Measurements from ENCODE around the gene P2RY2. TPM values are rescaled to one million over a fixed set of nuclear protein-coding genes. Genes with fewer than 3 reads are reported as not detected.
"Not testable (repeated sequence)": the region's sequence is repeated elsewhere in the genome, so short reads cannot be mapped to it uniquely, and the experiment has no call there.

Gene P2RY2
- total RNA-seq, 1 donor from 2014 or later: 0.96 TPM

GRCh38 chr11:73273222-73273895 is 55.3 kb downstream of the P2RY2 start:
- no peak overlapping the region for H3K4me3 Mint-ChIP-seq (ENCODE audit: low read depth)
- no peak for DNase-seq (ENCODE audit: low spot score, unreplicated experiment)

GRCh38 chr11:73274191-73274590 is 56.1 kb downstream of the P2RY2 start:
- not testable (repeated sequence) for H3K4me3 Mint-ChIP-seq (ENCODE audit: low read depth); H3K27ac Mint-ChIP-seq
- H3K4me1 Mint-ChIP-seq (ENCODE audit: low read depth): peaks cover 17% of the 10 kb centered on the region

More at GRCh38 chr11:73273222-73273895, 55.3 kb downstream of the P2RY2 start:
- Mint-ChIP-seq H3K27ac (no peak overlapping the region), H3K9me3 (ENCODE audit: low read depth) (no peaks in the 10 kb centered on the region), H3K4me1 (ENCODE audit: low read depth) (peaks cover 17% of the 10 kb centered on the region), H3K27me3 (peaks cover 25% of the 10 kb centered on the region), H3K36me3 (ENCODE audit: insufficient read depth) (no peaks in the 10 kb centered on the region)
- no peak for TF ChIP-seq CTCF (IDR thresholded peaks at IDR 0.05; ENCODE audit: unreplicated experiment)

GRCh38 chr11:73274722-73275380 is 56.8 kb downstream of the P2RY2 start:
- no peak for DNase-seq (ENCODE audit: low spot score, unreplicated experiment)
- TF ChIP-seq CTCF (IDR thresholded peaks at IDR 0.05; ENCODE audit: unreplicated experiment): no peak
- H3K4me1 Mint-ChIP-seq (ENCODE audit: low read depth): peaks cover 13% of the 10 kb centered on the region
- H3K4me3 Mint-ChIP-seq (ENCODE audit: low read depth): no peak overlapping the region
- no peaks in the 10 kb centered on the region for H3K9me3 Mint-ChIP-seq (ENCODE audit: low read depth)
- H3K27ac Mint-ChIP-seq: no peak overlapping the region
- H3K36me3 Mint-ChIP-seq (ENCODE audit: insufficient read depth): no peaks in the 10 kb centered on the region
- peaks cover 23% of the 10 kb centered on the region for H3K27me3 Mint-ChIP-seq

More at GRCh38 chr11:73274191-73274590, 56.1 kb downstream of the P2RY2 start:
- not testable (repeated sequence) for H3K9me3 Mint-ChIP-seq (ENCODE audit: low read depth); DNase-seq (ENCODE audit: low spot score, unreplicated experiment); H3K36me3 Mint-ChIP-seq (ENCODE audit: insufficient read depth)
- H3K27me3 Mint-ChIP-seq: peaks cover 23% of the 10 kb centered on the region

GRCh38 chr11:73275381-73275750 is 57.3 kb downstream of the P2RY2 start:
- Mint-ChIP-seq H3K27me3 (peaks cover 22% of the 10 kb centered on the region), H3K4me1 (ENCODE audit: low read depth) (peaks cover 10% of the 10 kb centered on the region), H3K27ac (no peak overlapping the region), H3K4me3 (ENCODE audit: low read depth) (no peak overlapping the region), H3K36me3 (ENCODE audit: insufficient read depth) (no peaks in the 10 kb centered on the region), H3K9me3 (ENCODE audit: low read depth) (no peaks in the 10 kb centered on the region)
- DNase-seq (ENCODE audit: low spot score, unreplicated experiment): no peak
- TF ChIP-seq CTCF (IDR thresholded peaks at IDR 0.05; ENCODE audit: unreplicated experiment): no peak

GRCh38 chr11:73277467-73277866 is 59.4 kb downstream of the P2RY2 start:
- Mint-ChIP-seq H3K9me3 (ENCODE audit: low read depth) (no peaks in the 10 kb centered on the region), H3K4me1 (ENCODE audit: low read depth) (peaks cover 6% of the 10 kb centered on the region), H3K4me3 (ENCODE audit: low read depth) (no peak overlapping the region), H3K27ac (no peak overlapping the region), H3K36me3 (ENCODE audit: insufficient read depth) (no peaks in the 10 kb centered on the region), H3K27me3 (peaks cover 20% of the 10 kb centered on the region)
- no peak for DNase-seq (ENCODE audit: low spot score, unreplicated experiment)
- no peak for TF ChIP-seq CTCF (IDR thresholded peaks at IDR 0.05; ENCODE audit: unreplicated experiment)

- Mint-ChIP-seq H3K4me3 (ENCODE audit: low read depth) (no peak overlapping the region), H3K9me3 (ENCODE audit: low read depth) (no peaks in the 10 kb centered on the region), H3K4me1 (ENCODE audit: low read depth) (peaks cover 10% of the 10 kb centered on the region), H3K27ac (no peak overlapping the region), H3K36me3 (ENCODE audit: insufficient read depth) (no peaks in the 10 kb centered on the region), H3K27me3 (peaks cover 22% of the 10 kb centered on the region)
- no peak for TF ChIP-seq CTCF (IDR thresholded peaks at IDR 0.05; ENCODE audit: unreplicated experiment)
- DNase-seq (ENCODE audit: low spot score, unreplicated experiment): no peak
Observed at GRCh38 chr11:73280626-73281025, 62.5 kb downstream of the P2RY2 start.

Measured in progenitor cell of endocrine pancreas (in vitro differentiated cells).